Measurements from ENCODE around the gene HMCN2.
A peak's percentile ranks its signal among the peaks of the same experiment; 100 is the strongest.

HMCN2 gene

DNA sequence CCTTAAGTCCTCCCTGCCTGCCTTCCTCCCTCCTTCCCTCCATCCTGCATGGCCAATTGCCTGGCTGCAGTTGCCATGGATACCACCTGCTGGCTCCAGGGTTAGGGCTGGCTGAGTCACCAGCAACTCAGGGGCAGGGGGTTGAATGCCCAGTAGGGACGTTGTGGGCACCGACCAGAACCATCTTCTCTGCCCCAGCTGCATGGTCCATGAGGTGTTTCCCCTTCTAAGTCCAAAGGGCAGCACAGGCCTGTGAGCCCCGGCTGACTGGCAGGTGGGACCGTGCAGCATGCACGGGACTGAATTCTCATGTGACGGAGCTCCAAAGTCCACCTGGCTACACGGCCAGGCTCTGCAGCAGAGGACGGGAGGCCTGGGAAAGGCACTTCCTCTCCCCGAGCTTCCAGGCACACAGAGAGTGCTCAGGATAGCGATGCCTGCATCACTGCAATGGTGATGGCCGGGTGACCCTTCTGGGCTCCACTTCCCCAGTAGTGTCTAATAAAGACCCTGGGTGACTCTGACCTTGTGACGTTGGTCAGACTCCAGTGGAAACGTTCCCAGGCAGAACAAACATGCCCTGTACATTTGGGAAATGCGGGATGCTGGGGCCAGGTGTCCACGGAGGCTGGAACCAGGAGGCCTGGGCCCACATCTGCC lies 184.9 kb downstream of the HMCN2 start:
- in situ Hi-C loops (cut with HindIII; ENCODE audit: low pct_unique_long_range_greater_than_20kb, low sequenced_read_pairs): no loop called here
- no peak for DNase-seq (ENCODE audit: low read depth in 1 of 2, low spot score in 1 of 2)
- TF ChIP-seq JUND (IDR thresholded peaks at IDR 0.05; ENCODE audit: low read depth): no peak

DNA sequence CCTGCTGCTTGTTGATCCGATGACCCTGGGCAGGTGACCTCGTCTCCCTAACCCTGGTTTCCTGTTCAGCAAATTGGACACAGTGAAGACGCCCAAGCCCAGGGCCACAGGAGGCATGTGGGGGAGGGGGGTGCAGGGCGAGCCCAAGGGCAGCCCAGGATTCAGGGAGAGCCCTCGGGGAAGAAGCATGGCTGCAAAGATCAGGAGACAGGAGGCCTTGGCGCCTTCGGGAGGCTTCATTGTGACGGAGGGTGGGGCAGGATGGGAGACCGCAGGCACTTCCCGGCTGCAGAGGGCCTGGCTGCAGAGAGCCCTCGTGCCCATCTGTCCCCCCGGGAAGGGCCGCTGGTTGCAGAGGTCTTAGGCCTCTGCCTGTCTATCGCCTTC lies 185.4 kb downstream of the HMCN2 start:
- TF ChIP-seq JUND (IDR thresholded peaks at IDR 0.05; ENCODE audit: low read depth): no peak
- no peak for DNase-seq (ENCODE audit: low read depth in 1 of 2, low spot score in 1 of 2)
- in situ Hi-C loops (cut with HindIII; ENCODE audit: low pct_unique_long_range_greater_than_20kb, low sequenced_read_pairs): no loop called here

DNA sequence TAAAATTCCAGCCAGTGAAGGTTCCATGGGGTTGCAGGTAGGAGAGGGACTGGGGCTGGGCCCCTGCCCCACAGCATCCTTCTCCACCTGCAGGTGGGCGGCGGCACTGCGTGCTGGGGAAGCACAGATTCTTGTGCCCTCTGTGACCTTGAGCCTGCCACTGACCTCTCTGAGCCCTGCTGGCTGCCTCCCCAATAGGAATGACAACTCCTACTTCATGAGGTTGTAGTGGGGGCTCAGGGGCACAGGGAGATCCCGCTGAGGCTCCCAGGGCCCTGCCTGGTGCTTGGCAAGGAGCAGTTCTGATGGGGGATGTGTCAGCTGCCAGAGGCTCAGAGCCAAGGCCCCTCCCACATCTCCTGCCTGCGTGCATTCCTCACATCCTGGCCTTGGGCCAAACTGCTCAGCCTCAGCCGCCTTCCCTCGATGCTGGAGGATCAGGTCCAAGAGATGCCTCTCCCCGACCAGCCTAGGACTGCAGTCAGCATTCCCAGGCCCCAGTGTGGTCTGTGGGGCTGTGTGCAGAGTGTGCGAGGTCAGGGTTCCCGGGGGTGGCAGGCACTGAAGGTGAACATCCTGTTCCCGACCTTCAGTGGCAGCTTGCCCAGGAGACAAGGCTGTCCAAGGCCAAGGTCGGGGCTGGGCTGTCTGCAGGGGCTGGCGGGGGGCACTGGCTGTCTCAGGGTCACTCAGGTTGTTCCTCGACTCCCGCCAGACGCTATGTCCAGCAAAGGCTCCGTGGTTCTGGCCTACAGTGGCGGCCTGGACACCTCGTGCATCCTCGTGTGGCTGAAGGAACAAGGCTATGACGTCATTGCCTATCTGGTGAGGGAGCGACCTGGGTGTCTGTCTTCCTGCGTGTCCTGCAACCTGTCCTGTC lies 186.2 kb downstream of the HMCN2 start:
- no peak for TF ChIP-seq JUND (IDR thresholded peaks at IDR 0.05; ENCODE audit: low read depth)
- DNase-seq (ENCODE audit: low read depth in 1 of 2, low spot score in 1 of 2): peak; percentile 87 to 90
- in situ Hi-C loops (cut with HindIII; ENCODE audit: low pct_unique_long_range_greater_than_20kb, low sequenced_read_pairs): no loop called here

DNA sequence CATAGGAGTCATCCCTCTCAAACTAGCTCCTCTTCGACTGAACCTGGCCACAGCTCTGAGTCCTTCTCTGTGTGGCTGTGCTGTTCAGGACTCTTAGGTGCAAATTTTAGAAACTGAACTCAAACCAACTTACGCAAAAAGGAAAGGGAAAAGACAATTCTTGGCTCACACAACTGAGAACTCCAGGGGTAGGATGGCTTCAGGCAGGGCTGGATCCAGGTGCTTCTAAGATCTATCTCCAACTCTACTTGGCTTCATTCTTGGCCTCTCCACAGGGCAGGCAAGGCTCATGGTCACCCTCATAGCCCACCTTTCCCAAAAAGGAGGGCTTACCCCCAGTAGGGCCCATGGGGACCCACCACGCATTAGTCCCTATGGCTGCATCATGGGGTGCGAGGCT lies 187.3 kb downstream of the HMCN2 start:
- no peak for DNase-seq (ENCODE audit: low read depth in 1 of 2, low spot score in 1 of 2)
- no peak for TF ChIP-seq JUND (IDR thresholded peaks at IDR 0.05; ENCODE audit: low read depth)
- in situ Hi-C loops (cut with HindIII; ENCODE audit: low pct_unique_long_range_greater_than_20kb, low sequenced_read_pairs): no loop called here

DNA sequence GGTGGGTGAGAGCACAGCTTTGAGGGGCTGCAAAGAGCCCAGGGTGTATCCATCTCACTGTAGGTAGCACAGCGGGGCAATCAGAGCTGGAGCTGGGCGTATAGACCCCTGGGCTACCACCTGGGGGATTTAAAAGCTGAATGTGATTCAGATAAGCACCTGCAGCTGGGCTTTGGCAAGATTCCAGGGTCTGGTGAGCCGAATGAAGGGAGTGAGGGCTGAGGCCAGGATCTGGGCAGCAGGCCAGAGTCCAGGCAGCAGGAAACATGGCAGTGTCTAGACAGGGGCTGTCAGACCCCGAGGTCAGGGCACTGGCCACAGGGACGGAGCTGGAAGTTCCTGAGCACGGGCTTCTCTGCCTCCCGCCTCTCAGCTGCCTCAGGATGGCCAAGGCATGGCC lies 187.9 kb downstream of the HMCN2 start:
- no peak for DNase-seq (ENCODE audit: low read depth in 1 of 2, low spot score in 1 of 2)
- in situ Hi-C loops (cut with HindIII; ENCODE audit: low pct_unique_long_range_greater_than_20kb, low sequenced_read_pairs): no loop called here
- no peak for TF ChIP-seq JUND (IDR thresholded peaks at IDR 0.05; ENCODE audit: low read depth)

DNA sequence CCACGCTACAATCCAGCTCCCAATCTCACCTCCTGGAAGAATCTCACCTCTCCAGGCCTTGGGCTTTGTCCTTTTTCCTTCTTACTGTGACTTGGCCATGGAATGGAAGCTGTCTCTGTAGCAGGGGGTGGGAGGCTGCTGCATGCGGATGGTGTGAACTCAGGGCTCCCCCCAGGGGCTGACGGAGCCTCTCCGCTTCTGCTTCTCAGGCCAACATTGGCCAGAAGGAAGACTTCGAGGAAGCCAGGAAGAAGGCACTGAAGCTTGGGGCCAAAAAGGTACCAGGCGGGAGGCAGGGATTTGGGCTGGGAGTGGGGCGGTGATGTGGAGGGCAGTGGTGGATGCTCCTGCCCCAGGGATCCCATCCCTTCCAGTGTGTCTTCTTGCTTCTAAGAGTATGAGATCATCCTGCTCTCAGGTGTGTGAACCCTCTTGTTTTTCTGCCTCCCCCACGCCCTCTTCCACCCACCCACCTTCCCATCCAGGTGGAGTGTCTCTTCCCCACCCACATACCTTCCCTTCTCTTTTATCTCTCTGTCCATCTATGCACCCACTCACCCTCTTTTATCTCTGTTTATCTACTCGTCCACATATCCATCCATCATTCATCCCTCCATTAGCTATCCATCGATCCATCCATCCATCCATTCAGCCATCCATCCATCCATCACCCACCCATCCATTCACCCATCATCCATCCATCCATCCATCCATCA lies 188.7 kb downstream of the HMCN2 start:
- in situ Hi-C loops (cut with HindIII; ENCODE audit: low pct_unique_long_range_greater_than_20kb, low sequenced_read_pairs): no loop called here
- TF ChIP-seq JUND (IDR thresholded peaks at IDR 0.05; ENCODE audit: low read depth): no peak
- no peak for DNase-seq (ENCODE audit: low read depth in 1 of 2, low spot score in 1 of 2)

DNA sequence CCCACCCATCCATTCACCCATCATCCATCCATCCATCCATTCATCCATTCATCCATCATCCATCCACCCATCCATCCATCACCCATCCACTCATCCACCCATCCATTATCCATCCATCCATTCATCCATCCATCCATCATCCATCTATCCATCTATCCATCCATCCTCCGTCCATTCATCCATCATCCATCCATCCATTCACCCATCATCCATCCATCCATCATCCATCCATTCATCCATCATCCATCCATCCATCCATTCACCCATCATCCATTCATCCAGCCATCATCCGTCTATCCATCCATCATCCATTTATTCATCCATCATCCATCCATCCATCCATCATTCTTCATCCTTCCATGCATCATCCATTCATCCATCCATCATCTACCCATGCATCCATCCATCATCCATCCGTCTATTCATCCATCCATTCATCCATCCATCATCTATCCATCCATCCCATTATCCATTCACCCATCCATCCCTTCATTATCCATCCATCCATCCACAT lies 189.3 kb downstream of the HMCN2 start:
- in situ Hi-C loops (cut with HindIII; ENCODE audit: low pct_unique_long_range_greater_than_20kb, low sequenced_read_pairs): no loop called here
- no peak for TF ChIP-seq JUND (IDR thresholded peaks at IDR 0.05; ENCODE audit: low read depth)

DNA sequence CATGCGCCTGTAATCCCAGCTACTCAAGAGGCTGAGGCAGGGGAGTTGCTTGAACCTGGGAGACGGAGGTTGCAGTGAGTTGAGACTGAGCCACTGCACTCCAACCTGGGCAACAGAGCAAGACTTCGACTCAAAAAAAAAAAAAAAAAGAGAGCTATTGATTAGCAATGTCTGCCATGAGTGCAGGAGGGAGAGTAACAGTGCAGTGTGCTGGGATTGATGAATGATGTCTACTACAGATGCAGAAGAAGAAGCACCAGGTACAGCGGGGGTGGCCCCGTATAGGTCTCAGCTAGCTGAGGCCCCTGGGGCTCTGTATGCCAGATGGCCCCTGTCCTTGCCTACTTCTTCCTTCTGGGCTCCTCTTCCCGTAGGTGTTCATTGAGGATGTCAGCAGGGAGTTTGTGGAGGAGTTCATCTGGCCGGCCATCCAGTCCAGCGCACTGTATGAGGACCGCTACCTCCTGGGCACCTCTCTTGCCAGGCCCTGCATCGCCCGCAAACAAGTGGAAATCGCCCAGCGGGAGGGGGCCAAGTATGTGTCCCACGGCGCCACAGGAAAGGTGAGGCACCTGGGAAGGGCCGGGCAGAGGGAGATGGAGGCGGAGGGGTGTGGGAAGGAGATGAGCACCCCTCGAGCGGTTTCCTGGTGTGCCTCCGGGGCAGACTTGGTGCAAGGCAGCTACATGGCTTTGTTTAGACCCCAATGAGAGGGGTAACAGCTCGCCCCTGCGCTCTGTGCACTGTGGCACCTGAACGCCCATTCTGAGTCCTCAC lies 192.7 kb downstream of the HMCN2 start:
- DNase-seq (ENCODE audit: low read depth in 1 of 2, low spot score in 1 of 2): no peak
- TF ChIP-seq JUND (IDR thresholded peaks at IDR 0.05; ENCODE audit: low read depth): no peak
- in situ Hi-C loops (cut with HindIII; ENCODE audit: low pct_unique_long_range_greater_than_20kb, low sequenced_read_pairs): no loop called here

More for the DNA sequence above, 189.3 kb downstream of the HMCN2 start:
- DNase-seq (ENCODE audit: low read depth in 1 of 2, low spot score in 1 of 2): no peak

DNA sequence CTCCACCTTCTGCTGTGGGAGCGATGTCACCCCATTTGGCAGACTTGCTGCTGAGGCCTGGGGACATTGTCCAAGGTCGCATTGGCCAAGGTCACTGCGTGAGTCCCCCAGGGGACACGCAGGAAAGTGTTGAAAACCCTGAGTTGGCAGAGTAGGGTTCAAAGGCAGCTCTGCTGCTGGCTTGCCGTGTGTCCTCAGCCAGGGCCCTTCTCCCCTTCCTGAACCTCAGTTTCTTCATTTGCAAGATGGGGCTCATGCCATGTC lies 193.2 kb downstream of the HMCN2 start:
- TF ChIP-seq JUND (IDR thresholded peaks at IDR 0.05; ENCODE audit: low read depth): no peak
- DNase-seq (ENCODE audit: low read depth in 1 of 2, low spot score in 1 of 2): no peak
- in situ Hi-C loops (cut with HindIII; ENCODE audit: low pct_unique_long_range_greater_than_20kb, low sequenced_read_pairs): no loop called here

DNA sequence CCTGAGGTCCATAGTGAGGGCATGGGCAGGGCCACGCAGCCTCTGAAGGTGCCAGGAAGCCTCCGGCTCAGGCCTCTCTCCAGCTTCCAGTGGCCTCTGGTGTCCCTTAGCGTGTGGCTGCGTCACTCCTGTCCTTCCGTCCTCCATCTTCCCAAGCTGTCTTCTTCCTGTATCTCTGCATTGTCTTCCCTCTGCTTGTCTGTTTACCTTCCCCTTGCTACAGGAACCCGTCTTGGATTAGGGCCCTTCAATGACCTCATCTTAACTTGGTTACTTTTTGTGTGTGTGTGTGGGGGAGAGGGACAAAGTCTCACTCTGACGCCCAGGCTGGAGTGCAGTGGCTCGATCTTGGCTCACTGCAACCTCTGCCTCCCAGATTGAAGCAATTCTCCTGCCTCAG lies 193.6 kb downstream of the HMCN2 start:
- in situ Hi-C loops (cut with HindIII; ENCODE audit: low pct_unique_long_range_greater_than_20kb, low sequenced_read_pairs): no loop called here
- TF ChIP-seq JUND (IDR thresholded peaks at IDR 0.05; ENCODE audit: low read depth): no peak
- DNase-seq (ENCODE audit: low read depth in 1 of 2, low spot score in 1 of 2): no peak

DNA sequence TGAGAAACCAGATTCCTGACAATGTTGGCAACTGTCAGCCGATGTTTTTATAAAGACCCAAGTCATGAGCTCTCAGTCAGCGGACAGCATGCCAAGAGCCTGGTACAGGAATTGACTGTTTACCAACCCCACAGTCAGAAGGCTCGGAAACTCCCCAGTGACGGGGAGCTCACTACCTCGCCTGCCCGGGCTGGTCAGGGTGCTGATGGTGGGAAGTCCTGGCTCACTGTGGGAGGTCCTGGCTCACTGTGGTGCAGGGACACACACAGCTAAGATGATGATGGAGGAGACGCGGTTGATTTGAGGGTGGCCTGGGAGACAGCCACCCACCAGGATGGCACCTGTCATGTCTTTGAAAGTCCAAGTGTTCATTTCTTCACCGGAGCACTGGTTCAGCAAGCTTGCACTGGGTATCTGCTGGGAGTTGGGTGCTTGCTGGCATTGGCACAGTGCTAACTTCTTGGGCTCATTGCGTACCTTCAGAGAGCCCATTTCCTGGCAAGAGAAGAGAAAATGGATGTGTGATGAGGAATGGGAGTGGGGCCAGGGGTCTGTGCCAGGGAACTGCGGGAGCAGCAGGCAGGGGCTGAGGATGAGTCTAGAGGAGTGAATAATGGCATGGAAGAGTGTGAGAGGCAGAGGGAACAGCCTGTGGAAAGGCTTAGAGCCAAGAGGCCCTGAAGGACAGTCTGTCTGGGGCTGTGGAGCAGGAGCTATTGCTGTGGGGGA lies 194.5 kb downstream of the HMCN2 start:
- no peak for TF ChIP-seq JUND (IDR thresholded peaks at IDR 0.05; ENCODE audit: low read depth)
- in situ Hi-C loops (cut with HindIII; ENCODE audit: low pct_unique_long_range_greater_than_20kb, low sequenced_read_pairs): no loop called here
- DNase-seq (ENCODE audit: low read depth in 1 of 2, low spot score in 1 of 2): no peak

DNA sequence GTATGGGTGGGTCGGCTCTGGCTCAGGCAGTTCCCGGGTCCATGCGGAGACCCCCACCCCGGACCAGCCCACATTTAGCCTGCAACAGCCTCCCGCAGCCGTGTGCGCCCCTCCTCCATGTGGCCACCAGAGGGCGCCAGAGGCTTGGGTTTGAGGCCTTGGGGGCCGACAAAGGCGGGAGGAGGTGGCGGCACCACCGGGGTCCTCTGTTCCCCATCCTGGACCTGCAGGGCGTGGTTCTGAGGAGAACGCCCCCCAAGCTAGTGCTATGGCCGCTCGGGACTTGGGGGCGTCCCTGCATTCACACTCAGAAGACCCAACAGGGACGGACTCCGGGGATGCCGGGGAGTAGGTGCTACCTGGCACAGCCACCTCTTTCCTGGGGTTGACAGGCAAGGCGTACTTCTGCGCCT lies 195.7 kb downstream of the HMCN2 start:
- peak; percentile 66 to 79 for DNase-seq (ENCODE audit: low read depth in 1 of 2, low spot score in 1 of 2)
- in situ Hi-C loops (cut with HindIII; ENCODE audit: low pct_unique_long_range_greater_than_20kb, low sequenced_read_pairs): no loop called here
- no peak for TF ChIP-seq JUND (IDR thresholded peaks at IDR 0.05; ENCODE audit: low read depth)

Measured in T47D (cell line).